HL-60 (cell line): Measurements from ENCODE around the gene PCAT7.
"Not testable (repeated sequence)": the region's sequence is repeated elsewhere in the genome, so short reads cannot be mapped to it uniquely, and the experiment has no call there.

ENCODE experiments used
- DNase-seq, 2 experiments: peaks; one replicate each; pipeline ENCODE4 v3.0.0-alpha.2; 2010 to 2020; ENCODE audit warnings: low read depth in 1 of 2, low spot score in 1 of 2
- H3K27ac ChIP-seq: fragments of 250-450 bp; sonication (Bioruptor Pico); replicated peaks from 2 replicates; pipeline ENCODE4 v1.5.1; 2020; ENCODE audit warnings: mild to moderate bottlenecking, moderate library complexity
- H3K27me3 ChIP-seq: fragments of 250-450 bp; sonication (Bioruptor Pico); 2 replicates; pipeline ENCODE4 v1.5.1; 2021; ENCODE audit warnings: mild to moderate bottlenecking, moderate library complexity; ENCODE audit not compliant: insufficient read depth, poor library complexity, severe bottlenecking
- H3K4me3 ChIP-seq: replicated peaks from 2 replicates; pipeline ENCODE4 v1.5.1; 2011; ENCODE audit warnings: mild to moderate bottlenecking, control low read depth, low read length; ENCODE audit not compliant: insufficient read depth
- GABPA ChIP-seq: IDR thresholded peaks from 2 replicates; pipeline ENCODE4 v1.6.1; 2012; ENCODE audit warnings: low read depth
- POLR2AphosphoS5 ChIP-seq: IDR thresholded peaks from 2 replicates; pipeline ENCODE4 v1.6.1; 2012; ENCODE audit warnings: low read depth
- REST ChIP-seq: IDR thresholded peaks from 2 replicates; pipeline ENCODE4 v1.6.1; 2012; ENCODE audit warnings: low read depth; ENCODE audit not compliant: insufficient replicate concordance
- SPI1 ChIP-seq: IDR thresholded peaks from 2 replicates; pipeline ENCODE4 v1.6.1; 2012; ENCODE audit warnings: low read depth, mild to moderate bottlenecking, borderline replicate concordance
- TF ChIP-seq, protein P1 (sequence below): IDR thresholded peaks from one replicate; pipeline ENCODE4 v1.5.1; 2011; ENCODE audit warnings: low read length, control low read depth, inconsistent platforms; ENCODE audit not compliant: insufficient read depth

The PCAT7 gene

GRCh38 chr9:94586316-94586715, 31.4 kb downstream of the PCAT7 start:
- H3K27me3 ChIP-seq = peaks cover 2% of the 10 kb centered on the region
- H3K4me3 ChIP-seq = no peak overlapping the region
- no peak for TF ChIP-seq POLR2AphosphoS5
- no peak for TF ChIP-seq REST
- no peak for TF ChIP-seq SPI1
- no peak for TF ChIP-seq GABPA
- TF ChIP-seq, protein P1, sequence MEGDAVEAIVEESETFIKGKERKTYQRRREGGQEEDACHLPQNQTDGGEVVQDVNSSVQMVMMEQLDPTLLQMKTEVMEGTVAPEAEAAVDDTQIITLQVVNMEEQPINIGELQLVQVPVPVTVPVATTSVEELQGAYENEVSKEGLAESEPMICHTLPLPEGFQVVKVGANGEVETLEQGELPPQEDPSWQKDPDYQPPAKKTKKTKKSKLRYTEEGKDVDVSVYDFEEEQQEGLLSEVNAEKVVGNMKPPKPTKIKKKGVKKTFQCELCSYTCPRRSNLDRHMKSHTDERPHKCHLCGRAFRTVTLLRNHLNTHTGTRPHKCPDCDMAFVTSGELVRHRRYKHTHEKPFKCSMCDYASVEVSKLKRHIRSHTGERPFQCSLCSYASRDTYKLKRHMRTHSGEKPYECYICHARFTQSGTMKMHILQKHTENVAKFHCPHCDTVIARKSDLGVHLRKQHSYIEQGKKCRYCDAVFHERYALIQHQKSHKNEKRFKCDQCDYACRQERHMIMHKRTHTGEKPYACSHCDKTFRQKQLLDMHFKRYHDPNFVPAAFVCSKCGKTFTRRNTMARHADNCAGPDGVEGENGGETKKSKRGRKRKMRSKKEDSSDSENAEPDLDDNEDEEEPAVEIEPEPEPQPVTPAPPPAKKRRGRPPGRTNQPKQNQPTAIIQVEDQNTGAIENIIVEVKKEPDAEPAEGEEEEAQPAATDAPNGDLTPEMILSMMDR = no peak
- H3K27ac ChIP-seq = no peak overlapping the region
- no peak for DNase-seq

- DNase-seq = no peak
- H3K27ac ChIP-seq = no peak overlapping the region
These were observed 31.9 kb downstream of the PCAT7 start for GRCh38 chr9:94586814-94587213.

DNA sequence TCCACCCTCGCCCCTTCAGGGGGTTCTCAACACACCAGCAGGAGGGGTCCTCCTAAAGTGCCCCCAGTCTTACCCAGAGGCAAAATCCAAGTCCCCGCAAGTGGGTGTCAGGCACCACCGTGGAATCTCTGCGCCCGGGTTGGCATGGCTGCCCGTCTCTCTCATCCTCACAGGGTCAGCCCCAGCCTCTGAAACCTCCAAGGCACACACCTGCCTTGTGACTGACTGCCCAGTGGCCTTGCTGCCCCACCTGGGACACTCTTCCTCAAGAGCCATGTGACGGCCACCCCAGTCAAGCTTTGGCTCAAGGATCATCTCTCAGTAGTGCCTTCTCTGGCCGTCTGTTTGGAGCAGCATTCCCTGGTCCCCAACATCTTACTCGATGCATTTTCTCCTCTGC, 33.8 kb downstream of the PCAT7 start:
- no peak for DNase-seq
- peaks cover 2% of the 10 kb centered on the region for H3K27me3 ChIP-seq
- TF ChIP-seq GABPA (no peak), POLR2AphosphoS5 (no peak), REST (no peak), SPI1 (no peak)
- TF ChIP-seq, protein P1 = no peak
- no peak overlapping the region for H3K27ac ChIP-seq
- H3K4me3 ChIP-seq = no peak overlapping the region

More at GRCh38 chr9:94586814-94587213, 31.9 kb downstream of the PCAT7 start:
- Histone ChIP-seq H3K27me3 (peaks cover 2% of the 10 kb centered on the region), H3K4me3 (no peak overlapping the region)
- TF ChIP-seq, protein P1 = no peak

- DNase-seq = not testable (repeated sequence)
These were observed 36.2 kb downstream of the PCAT7 start for GRCh38 chr9:94591046-94591545.

More at GRCh38 chr9:94591046-94591545, 36.2 kb downstream of the PCAT7 start:
- not testable (repeated sequence) for H3K27me3 ChIP-seq, H3K4me3 ChIP-seq, H3K27ac ChIP-seq
